GM19043 (cell line): ENCODE measurements around the gene MRNIP.

ENCODE experiments used
- ATAC-seq: cut with Tn5 transposase; IDR thresholded peaks from one replicate; pipeline ENCODE4 v1.9.1; 2021; ENCODE audit warnings: low read depth; ENCODE audit not compliant: unreplicated experiment

MRNIP gene

GRCh38 chr5:179822444-179822990, 36.1 kb downstream of the MRNIP start:
- ATAC-seq, result no peak

- no peak for ATAC-seq
These were observed 36.6 kb downstream of the MRNIP start for GRCh38 chr5:179822059-179822432.

- peak; percentile 42 for ATAC-seq
These were observed 37.1 kb downstream of the MRNIP start for GRCh38 chr5:179821298-179822058.

- peak; percentile 36 for ATAC-seq
These were observed 37.9 kb downstream of the MRNIP start, which contains the start of gene SQSTM1 for GRCh38 chr5:179820483-179821297. SQSTM1 (plus strand) TSS chr5:179820905; CDS start chr5:179820937, 32 bp downstream.

GRCh38 chr5:179820127-179820482, 38.5 kb downstream of the MRNIP start:
- no peak for ATAC-seq

GRCh38 chr5:179819296-179820126, 39.1 kb downstream of the MRNIP start:
- no peak for ATAC-seq

- peak; percentile 63 for ATAC-seq
These were observed 39.8 kb downstream of the MRNIP start for GRCh38 chr5:179818746-179819295.

GRCh38 chr5:179817890-179818745, 40.5 kb downstream of the MRNIP start:
- ATAC-seq, result no peak

GRCh38 chr5:179817470-179817840, 41.2 kb downstream of the MRNIP start:
- ATAC-seq, result no peak

- ATAC-seq, result no peak
These were observed 41.7 kb downstream of the MRNIP start for GRCh38 chr5:179816796-179817469.

GRCh38 chr5:179816401-179816795, 42.2 kb downstream of the MRNIP start:
- ATAC-seq, result no peak

GRCh38 chr5:179815491-179816249, 42.9 kb downstream of the MRNIP start:
- no peak for ATAC-seq

- ATAC-seq, result no peak
These were observed 44.5 kb downstream of the MRNIP start for GRCh38 chr5:179814090-179814489.

GRCh38 chr5:179812997-179813607, 45.5 kb downstream of the MRNIP start:
- ATAC-seq, result no peak

- no peak for ATAC-seq
These were observed 46.3 kb downstream of the MRNIP start for GRCh38 chr5:179812135-179812825.

GRCh38 chr5:179806250-179807048, 52.2 kb downstream of the MRNIP start, which contains the start of gene MGAT4B:
MGAT4B (minus strand) TSS chr5:179806866; CDS start chr5:179806583, 283 bp downstream.
- peak; percentile 51 for ATAC-seq
